HCT116 (cell line): ENCODE results near the gene YIF1B.

Experiments
- CTCF ChIP-seq, 3 experiments: fragments of 200-600 bp in 1 of 3; sonication (generic) in 1 of 3; IDR thresholded peaks in 2 of 3; conservative IDR thresholded peaks in 1 of 3; 2 replicates each; pipeline ENCODE4 v1.5.1; 2012 to 2017; ENCODE audit warnings: low read depth in 2 of 3, low read length in 2 of 3, antibody characterized with exemption in 1 of 3, borderline replicate concordance in 1 of 3, control low read depth in 1 of 3, mild to moderate bottlenecking in 1 of 3, mixed read lengths in 1 of 3, mixed run types in 1 of 3, moderate library complexity in 1 of 3; ENCODE audit not compliant: insufficient read depth in 1 of 3
- EZH2 ChIP-seq: fragments of 200-600 bp; sonication (generic); IDR thresholded peaks from 2 replicates; pipeline ENCODE4 v1.6.1; 2017; ENCODE audit warnings: antibody characterized with exemption, mixed run types
- REST ChIP-seq: IDR thresholded peaks from 2 replicates; pipeline ENCODE4 v1.6.1; 2012; ENCODE audit warnings: low read depth

- TF ChIP-seq REST (no peak), EZH2 (no peak), CTCF (IDR thresholded peaks at IDR 0.05 in 2 of 3, conservative IDR thresholded peaks at IDR 0.05 in 1 of 3; ENCODE audit: borderline replicate concordance in 1 of 3, insufficient read depth in 1 of 3, low read depth in 2 of 3, low read length in 2 of 3) (no peak)
Observed at GRCh38 chr19:38268539-38268938, 47.2 kb downstream of the YIF1B start.
